Loucy (cell line): Measurements from ENCODE around the gene HOXA3.

ENCODE experiments used
- H2AFZ ChIP-seq: fragments of 200-600 bp; sonication (generic); 2 replicates; pipeline ENCODE4 v1.6.0; 2016; ENCODE audit warnings: antibody characterized with exemption, mild to moderate bottlenecking, low read length, moderate library complexity
- H3F3A ChIP-seq: fragments of 200-600 bp; 2 replicates; pipeline ENCODE4 v1.6.0; 2016; ENCODE audit warnings: antibody characterized with exemption, low read depth, mild to moderate bottlenecking
- H3K27me3 ChIP-seq: fragments of 200-600 bp; sonication (generic); 2 replicates; pipeline ENCODE4 v1.6.1; 2014; ENCODE audit warnings: low read length, mild to moderate bottlenecking; ENCODE audit not compliant: insufficient read depth, poor library complexity, severe bottlenecking
- H3K36me3 ChIP-seq: fragments of 200-600 bp; sonication (generic); 2 replicates; pipeline ENCODE4 v1.6.1; 2016; ENCODE audit warnings: low read length; ENCODE audit not compliant: insufficient read depth
- H3K4me1 ChIP-seq: fragments of 200-600 bp; sonication (generic); 2 replicates; pipeline ENCODE4 v1.5.1; 2014; ENCODE audit warnings: low read length, mild to moderate bottlenecking; ENCODE audit not compliant: insufficient read depth, poor library complexity, severe bottlenecking
- H3K4me2 ChIP-seq: fragments of 200-600 bp; sonication (generic); 2 replicates; pipeline ENCODE4 v1.6.0; 2014; ENCODE audit warnings: antibody characterized with exemption, low read length, low read depth, mild to moderate bottlenecking; ENCODE audit not compliant: poor library complexity, severe bottlenecking
- H3K4me3 ChIP-seq: fragments of 200-600 bp; sonication (generic); 2 replicates; pipeline ENCODE4 v1.5.1; 2014; ENCODE audit warnings: low read length, mild to moderate bottlenecking, mixed read lengths; ENCODE audit not compliant: poor library complexity, severe bottlenecking
- H3K79me2 ChIP-seq: fragments of 200-600 bp; sonication (generic); 2 replicates; pipeline ENCODE4 v1.6.1; 2014; ENCODE audit warnings: low read length; ENCODE audit not compliant: insufficient read depth
- H3K9ac ChIP-seq: fragments of 200-600 bp; sonication (generic); 2 replicates; pipeline ENCODE4 v1.6.0; 2014; ENCODE audit warnings: mild to moderate bottlenecking, low read depth, low read length, moderate library complexity; ENCODE audit not compliant: poor library complexity, severe bottlenecking
- H3K9me2 ChIP-seq: fragments of 200-600 bp; sonication (generic); replicated peaks from 2 replicates; pipeline ENCODE4 v1.6.1; 2016; ENCODE audit warnings: low read depth, low read length, mixed read lengths
- H3K9me3 ChIP-seq: fragments of 200-600 bp; sonication (generic); 2 replicates; pipeline ENCODE4 v1.6.1; 2014; ENCODE audit warnings: mild to moderate bottlenecking, antibody characterized with exemption, low read length, low read depth; ENCODE audit not compliant: insufficient read depth
- H4K20me1 ChIP-seq: fragments of 200-600 bp; sonication (generic); 2 replicates; pipeline ENCODE4 v1.6.0; 2014; ENCODE audit warnings: antibody characterized with exemption, low read length, mild to moderate bottlenecking; ENCODE audit not compliant: insufficient read depth, poor library complexity, severe bottlenecking
- EZH2phosphoT487 ChIP-seq: fragments of 200-600 bp; IDR thresholded peaks from 2 replicates; pipeline ENCODE4 v1.6.1; 2018; ENCODE audit warnings: antibody characterized with exemption, mild to moderate bottlenecking, moderate library complexity, borderline replicate concordance
- TF ChIP-seq, protein P1 (sequence below): fragments of 200-600 bp; sonication (generic); conservative IDR thresholded peaks from 2 replicates; pipeline ENCODE4 v1.5.1; 2014; ENCODE audit warnings: mild to moderate bottlenecking, antibody characterized with exemption, low read length

Gene HOXA3

DNA sequence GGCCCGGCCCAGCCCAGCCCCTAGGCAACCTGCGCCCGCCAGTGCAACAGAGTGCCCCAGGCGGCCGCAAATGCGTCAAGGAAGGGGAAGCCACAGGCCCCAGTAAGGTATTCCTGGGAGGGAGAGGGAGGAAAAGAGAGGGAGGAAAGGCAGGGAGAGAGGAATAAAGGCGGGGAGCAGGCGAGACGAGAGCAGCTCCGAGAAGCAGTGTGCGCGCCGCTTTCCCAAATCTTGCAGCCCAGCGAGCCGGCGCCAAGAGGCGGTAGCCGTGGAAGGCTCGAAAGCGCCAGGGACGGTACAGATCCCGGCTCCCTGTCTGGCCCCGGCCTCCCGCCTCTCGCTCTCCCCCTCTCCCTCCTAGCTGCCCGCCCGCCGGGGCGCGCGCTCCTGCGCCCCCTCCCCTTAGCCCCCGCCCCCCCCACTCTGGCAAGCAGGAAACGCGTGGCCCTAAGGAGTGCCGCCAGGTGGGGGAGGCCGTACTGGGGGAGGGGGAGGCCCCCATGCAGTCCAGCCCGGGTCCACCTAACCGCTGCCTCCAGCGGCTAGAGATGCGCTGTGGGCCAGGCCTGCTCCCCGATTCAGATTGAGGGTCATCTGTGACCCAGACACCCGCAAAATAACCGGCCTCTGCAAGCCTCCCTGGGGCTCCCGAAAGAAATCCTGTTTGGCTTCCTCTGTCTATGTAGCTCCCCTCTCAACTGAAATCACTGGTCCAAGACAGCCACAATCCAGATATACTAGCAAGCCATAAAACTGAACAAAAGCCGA lies 17.5 kb upstream of the HOXA3 start:
- Histone ChIP-seq H3F3A (peaks cover 6% of the 10 kb centered on the region; the same call in 1 of the 2 replicates), H3K79me2 (peaks cover 96% of the 10 kb centered on the region), H3K27me3 (peaks cover 60% of the 10 kb centered on the region), H3K36me3 (peaks cover 44% of the 10 kb centered on the region), H2AFZ (no peak overlapping the region), H3K9me3 (no peaks in the 10 kb centered on the region), H3K4me3 (peak overlapping the region; percentile 94), H3K4me2 (peak overlapping the region; percentile 98), H4K20me1 (peaks cover 57% of the 10 kb centered on the region), H3K9me2 (no peaks in the 10 kb centered on the region), H3K9ac (peak overlapping the region; percentile 99), H3K4me1 (peaks cover 15% of the 10 kb centered on the region)
- TF ChIP-seq, protein P1, sequence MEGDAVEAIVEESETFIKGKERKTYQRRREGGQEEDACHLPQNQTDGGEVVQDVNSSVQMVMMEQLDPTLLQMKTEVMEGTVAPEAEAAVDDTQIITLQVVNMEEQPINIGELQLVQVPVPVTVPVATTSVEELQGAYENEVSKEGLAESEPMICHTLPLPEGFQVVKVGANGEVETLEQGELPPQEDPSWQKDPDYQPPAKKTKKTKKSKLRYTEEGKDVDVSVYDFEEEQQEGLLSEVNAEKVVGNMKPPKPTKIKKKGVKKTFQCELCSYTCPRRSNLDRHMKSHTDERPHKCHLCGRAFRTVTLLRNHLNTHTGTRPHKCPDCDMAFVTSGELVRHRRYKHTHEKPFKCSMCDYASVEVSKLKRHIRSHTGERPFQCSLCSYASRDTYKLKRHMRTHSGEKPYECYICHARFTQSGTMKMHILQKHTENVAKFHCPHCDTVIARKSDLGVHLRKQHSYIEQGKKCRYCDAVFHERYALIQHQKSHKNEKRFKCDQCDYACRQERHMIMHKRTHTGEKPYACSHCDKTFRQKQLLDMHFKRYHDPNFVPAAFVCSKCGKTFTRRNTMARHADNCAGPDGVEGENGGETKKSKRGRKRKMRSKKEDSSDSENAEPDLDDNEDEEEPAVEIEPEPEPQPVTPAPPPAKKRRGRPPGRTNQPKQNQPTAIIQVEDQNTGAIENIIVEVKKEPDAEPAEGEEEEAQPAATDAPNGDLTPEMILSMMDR = no peak
- TF ChIP-seq EZH2phosphoT487 = no peak

DNA sequence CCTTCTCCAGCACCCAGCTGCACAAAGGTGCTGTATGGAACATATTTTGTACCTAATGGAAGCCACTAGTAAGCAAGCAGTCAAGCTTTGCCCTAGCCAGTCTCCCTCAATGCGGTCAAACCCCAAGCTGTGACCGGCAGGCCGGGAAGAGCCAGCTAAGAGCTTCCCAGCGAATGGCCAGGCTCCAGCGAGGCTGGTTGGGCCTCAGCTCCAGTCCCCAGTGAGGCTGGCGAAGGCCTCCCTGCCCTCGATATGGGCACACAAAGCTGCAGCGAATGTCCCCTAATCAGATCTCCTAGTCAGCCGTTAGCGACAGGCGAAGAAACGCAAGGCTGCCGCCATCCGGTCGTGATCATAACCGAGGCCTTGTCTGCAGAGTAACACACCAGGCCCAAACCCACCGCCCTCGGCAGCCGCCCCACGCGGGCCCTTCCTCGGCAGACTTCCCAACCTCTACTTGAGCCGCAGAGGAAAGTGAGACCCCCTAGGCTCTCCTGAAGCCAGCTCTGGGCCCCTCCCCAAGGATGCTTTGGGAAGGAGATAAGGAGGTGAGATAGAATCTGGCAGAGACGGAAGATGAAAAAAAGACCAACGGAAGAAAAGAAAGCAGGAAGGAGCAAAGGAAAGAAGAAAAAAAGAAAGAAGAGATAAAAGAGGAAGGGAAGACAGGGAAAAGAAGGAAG lies 16.0 kb upstream of the HOXA3 start:
- Histone ChIP-seq H3K9ac (peak overlapping the region; percentile 99), H3K27me3 (peaks cover 72% of the 10 kb centered on the region), H3K4me3 (peak overlapping the region; percentile 94), H2AFZ (no peak overlapping the region), H3K9me2 (no peaks in the 10 kb centered on the region), H3K9me3 (no peaks in the 10 kb centered on the region), H3K36me3 (peaks cover 59% of the 10 kb centered on the region), H3K4me1 (peaks cover 10% of the 10 kb centered on the region), H3F3A (peaks cover 6% of the 10 kb centered on the region; the same call in 1 of the 2 replicates), H4K20me1 (peaks cover 68% of the 10 kb centered on the region), H3K4me2 (peak overlapping the region; percentile 98), H3K79me2 (peaks cover 96% of the 10 kb centered on the region)
- TF ChIP-seq, protein P1 = peak; percentile 39; the same call in 1 of the 2 replicates
- TF ChIP-seq EZH2phosphoT487 = no peak

DNA sequence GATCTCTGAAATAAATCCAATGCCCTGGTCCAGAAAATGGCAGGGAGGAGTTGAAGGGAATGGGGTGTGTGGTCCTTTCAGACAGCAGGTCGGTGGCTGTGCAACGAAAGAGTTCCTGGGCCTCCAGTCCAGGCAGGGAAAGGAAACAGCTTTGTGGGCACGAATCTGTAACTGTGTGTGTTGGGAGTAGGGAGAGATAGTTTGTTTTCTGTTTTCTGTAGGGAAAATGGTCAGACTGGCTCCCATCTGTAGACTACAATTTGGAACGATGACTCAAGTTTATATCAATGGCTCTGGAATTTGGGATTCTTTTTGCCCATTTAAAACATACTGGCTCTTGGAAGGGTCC lies 15.5 kb upstream of the HOXA3 start:
- Histone ChIP-seq H3K27me3 (peaks cover 72% of the 10 kb centered on the region), H3K4me1 (peaks cover 10% of the 10 kb centered on the region), H3K9me2 (no peaks in the 10 kb centered on the region), H3K4me2 (peak overlapping the region; percentile 98), H4K20me1 (peaks cover 71% of the 10 kb centered on the region), H3K4me3 (peak overlapping the region; percentile 94), H3F3A (peaks cover 7% of the 10 kb centered on the region; the same call in 1 of the 2 replicates), H3K36me3 (peaks cover 64% of the 10 kb centered on the region), H2AFZ (no peak overlapping the region), H3K9ac (peak overlapping the region; percentile 99), H3K79me2 (peaks cover 96% of the 10 kb centered on the region), H3K9me3 (no peaks in the 10 kb centered on the region)
- TF ChIP-seq, protein P1 = no peak
